Endothelial cell of umbilical vein (primary cell): ENCODE measurements around the gene AFG1L. TPM values are rescaled to one million over a fixed set of nuclear protein-coding genes. Genes with fewer than 3 reads are reported as not detected.

ENCODE experiments used
- BruUV-seq: library from RNA; stranded (reverse); fragments of 400-500 nt; replicated peaks from 2 replicates; lab custom pipeline; 2021; lab: Mats Ljungman, UMichigan
- CTCF ChIA-PET: fragments of 300-600, 350-600 bp; sonication (Branson Sonifier 250); formaldehyde crosslinking; loops from one replicate; lab custom pipeline; 2021; ENCODE audit warnings: antibody characterized with exemption, inconsistent platforms; lab: Charles Lee
- POLR2A ChIA-PET: fragments of 300-600, 350-600 bp; sonication (Branson Sonifier 250); formaldehyde crosslinking; loops from one replicate; lab custom pipeline; 2021; ENCODE audit warnings: antibody characterized with exemption, inconsistent platforms; lab: Charles Lee
- DNase-seq: peaks from one replicate; pipeline ENCODE4 v3.0.0-alpha.2; 2011; ENCODE audit warnings: low read depth, low spot score
- FAIRE-seq: peaks from 2 replicates; lab custom pipeline; 2011; peaks lifted over from hg19 to GRCh38; lab: Jason Lieb, UNC
- H2AFZ ChIP-seq: 2 replicates; pipeline ENCODE4 v1.6.0; 2012; ENCODE audit warnings: low read depth, low read length, control low read depth, inconsistent platforms
- H3K27ac ChIP-seq: 2 replicates; pipeline ENCODE4 v1.5.1; 2011; ENCODE audit warnings: low read depth, mild to moderate bottlenecking, control low read depth, low read length, moderate library complexity; ENCODE audit not compliant: insufficient read depth
- H3K27me3 ChIP-seq, 2 experiments: 2 replicates each; pipeline versions ENCODE4 v1.6.0 to v1.6.1; 2011; ENCODE audit warnings: low read length in 2 of 2, mixed read lengths in 1 of 2; ENCODE audit not compliant: control insufficient read depth in 2 of 2, insufficient read depth in 2 of 2
- H3K36me3 ChIP-seq, 2 experiments: 2 replicates in 1 of 2; 3 replicates in 1 of 2; pipeline ENCODE4 v1.5.1; 2011; ENCODE audit warnings: low read length in 2 of 2, mild to moderate bottlenecking in 1 of 2, moderate library complexity in 1 of 2; ENCODE audit not compliant: control insufficient read depth in 2 of 2, insufficient read depth in 2 of 2; ENCODE audit errors: extremely low read depth in 1 of 2
- H3K4me1 ChIP-seq: 3 replicates; pipeline ENCODE4 v1.5.1; 2011; ENCODE audit warnings: mild to moderate bottlenecking, low read length; ENCODE audit not compliant: control insufficient read depth, insufficient read depth; ENCODE audit errors: extremely low read depth
- H3K4me2 ChIP-seq: 2 replicates; pipeline ENCODE4 v1.6.1; 2011; ENCODE audit warnings: low read length, control low read depth, mixed read lengths; ENCODE audit not compliant: insufficient read depth
- H3K4me3 ChIP-seq, 3 experiments: fragments of 200-600 bp in 1 of 3; sonication (generic), shearing (Covaris generic) in 1 of 3; replicated peaks in 1 of 3; 2 replicates each; pipeline ENCODE4 v1.5.1; 2011 to 2016; ENCODE audit warnings: control low read depth in 3 of 3, low read length in 3 of 3, mild to moderate bottlenecking in 2 of 3, inconsistent platforms in 1 of 3, low read depth in 1 of 3, moderate library complexity in 1 of 3; ENCODE audit not compliant: insufficient read depth in 1 of 3
- H3K79me2 ChIP-seq: 2 replicates; pipeline ENCODE4 v1.6.0; 2012; ENCODE audit warnings: low read length, inconsistent platforms; ENCODE audit not compliant: control insufficient read depth, insufficient read depth
- H3K9ac ChIP-seq: replicated peaks from 2 replicates; pipeline ENCODE3; 2011; ENCODE audit warnings: low read length, control low read depth; ENCODE audit not compliant: insufficient read depth; ENCODE audit errors: extremely low read depth
- H3K9me1 ChIP-seq: replicated peaks from 3 replicates; pipeline ENCODE4 v1.6.0; 2011; ENCODE audit warnings: mild to moderate bottlenecking, low read length; ENCODE audit not compliant: control insufficient read depth, insufficient read depth; ENCODE audit errors: extremely low read depth
- H3K9me3 ChIP-seq: replicated peaks from 2 replicates; pipeline ENCODE4 v1.5.1; 2012; ENCODE audit warnings: low read length, inconsistent platforms; ENCODE audit not compliant: control insufficient read depth, insufficient read depth
- H4K20me1 ChIP-seq: replicated peaks from 2 replicates; pipeline ENCODE3; 2011; ENCODE audit warnings: mild to moderate bottlenecking, low read length; ENCODE audit not compliant: control insufficient read depth, insufficient read depth; ENCODE audit errors: extremely low read depth
- EZH2 ChIP-seq: IDR thresholded peaks from 2 replicates; pipeline ENCODE4 v1.6.1; 2012; ENCODE audit warnings: borderline replicate concordance, low read depth, mild to moderate bottlenecking, moderate library complexity, low read length, inconsistent platforms; ENCODE audit not compliant: severe bottlenecking
- MYC ChIP-seq: IDR thresholded peaks from one replicate; pipeline ENCODE4 v1.6.1; 2011; ENCODE audit warnings: mild to moderate bottlenecking, low read depth, low read length
- POLR2AphosphoS5 ChIP-seq: IDR thresholded peaks from 2 replicates; pipeline ENCODE4 v1.6.1; 2012; ENCODE audit warnings: low read depth, mild to moderate bottlenecking, control low read depth, low read length, moderate library complexity; ENCODE audit not compliant: insufficient read depth
- dilution Hi-C: fragments of 300-500 bp; cut with MboI; formaldehyde crosslinking; loops from one replicate; pipeline ENCODE4 v1.15.0; 2019; ENCODE audit warnings: low sequenced_read_pairs; ENCODE audit not compliant: extremely low pct_ligation_motif_present
- intact Hi-C: fragments of 100-400 bp; cut with micrococcal nuclease; formaldehyde crosslinking; loops from one replicate; pipeline ENCODE4 v1.10.0; 2022
- polyA plus RNA-seq, 4 experiments: library from polyadenylated mRNA; depleted of rRNA in 3 of 4; stranded (reverse) in 3 of 4; unstranded in 1 of 4; fragments of >200 nt; gene quantifications; 2 replicates each; pipeline versions ENCODE4 v1.2.1 to v1.2.3, GENCODE V29; 2011 to 2012; ENCODE audit warnings: missing spikeins in 1 of 4
- total RNA-seq: library from RNA; stranded (reverse); gene quantifications from 2 replicates; pipeline ENCODE4 v1.2.3, GENCODE V29; 2021
- TF ChIP-seq, protein P1 (sequence below), 2 donors: IDR thresholded peaks; 1 replicate in 1 of 2; 2 replicates in 1 of 2; pipeline ENCODE4 v1.5.1; 2011; ENCODE audit warnings: low read length in 2 of 2, mild to moderate bottlenecking in 2 of 2, moderate library complexity in 2 of 2, control low read depth in 1 of 2, inconsistent platforms in 1 of 2, low read depth in 1 of 2; ENCODE audit not compliant: insufficient read depth in 1 of 2; ENCODE audit errors: extremely low read depth in 1 of 2

The AFG1L gene
- total and polyA plus RNA-seq, 2 donors (not counting 3 experiments of a cell fraction or from before 2014, with no cell fraction given): 1.0 to 6.2 TPM

DNA sequence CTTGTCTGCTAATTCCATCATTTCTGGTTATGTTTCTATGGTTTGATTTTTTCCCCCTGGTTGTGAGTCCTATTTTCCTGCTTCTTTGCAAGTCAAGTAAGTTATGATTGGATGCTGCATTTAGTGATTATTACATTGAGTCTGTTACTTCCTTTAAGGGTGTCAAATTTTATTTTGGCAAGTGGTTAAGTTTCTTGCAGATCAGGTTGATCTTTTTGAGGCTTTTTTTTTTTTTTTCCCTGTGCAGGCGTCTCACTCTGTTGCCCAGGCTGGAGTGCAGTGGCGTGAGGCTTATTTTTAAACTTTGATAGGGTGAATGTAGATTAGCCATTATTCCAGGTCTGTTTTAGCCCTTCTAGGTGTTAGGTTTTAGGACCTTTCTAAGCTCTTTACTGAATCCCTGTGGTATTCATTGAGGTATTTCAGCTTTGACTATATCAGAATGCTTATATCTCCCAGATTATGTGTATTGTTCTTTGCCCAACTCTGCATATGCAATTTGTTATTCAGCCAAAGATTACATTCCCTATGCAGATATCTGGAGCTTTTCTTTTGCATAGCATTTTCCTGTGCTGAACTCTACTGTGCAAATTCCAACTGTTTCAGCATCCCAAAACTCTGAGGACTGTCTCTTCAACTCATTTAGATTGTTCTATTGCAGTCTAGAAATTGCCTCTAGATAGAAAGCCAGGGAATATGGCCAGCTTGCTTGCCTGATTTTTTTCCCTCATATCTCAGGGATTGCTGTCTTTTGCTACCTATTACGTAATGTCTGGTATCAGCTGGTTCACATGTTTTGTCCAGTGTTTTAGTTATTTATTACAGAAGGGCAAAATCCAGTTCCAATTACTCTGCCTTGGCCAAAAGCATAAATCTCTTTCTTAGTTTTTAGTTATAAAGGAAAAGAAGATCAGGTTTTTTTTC lies 113.3 kb downstream of the AFG1L start:
- FAIRE-seq (no peak), DNase-seq (no peak)
- Histone ChIP-seq H3K79me2 (no peaks in the 10 kb centered on the region), H3K27me3 (no peaks in the 10 kb centered on the region), H3K9me3 (no peaks in the 10 kb centered on the region), H3K9me1 (no peaks in the 10 kb centered on the region), H4K20me1 (no peaks in the 10 kb centered on the region), H3K36me3 (no peaks in the 10 kb centered on the region), H3K4me1 (no peaks in the 10 kb centered on the region), H3K4me2 (no peak overlapping the region), H3K27ac (no peak overlapping the region), H3K9ac (no peak overlapping the region), H3K4me3 (no peak overlapping the region), H2AFZ (no peak overlapping the region)
- BruUV-seq: no TSS peak
- dilution Hi-C loops (no loop called here), intact Hi-C loops (no loop called here)
- ChIA-PET POLR2A (no interaction called here), CTCF (interaction anchor here (1.2 to 2.3 kb wide), 3 partner anchors 13 to 83 kb away, joined by 3 to 8 read pairs (median 6); no protein-coding TSS in a partner anchor)
- no peak for TF ChIP-seq EZH2
- TF ChIP-seq POLR2AphosphoS5: no peak
- TF ChIP-seq MYC: no peak
- TF ChIP-seq, protein P1, sequence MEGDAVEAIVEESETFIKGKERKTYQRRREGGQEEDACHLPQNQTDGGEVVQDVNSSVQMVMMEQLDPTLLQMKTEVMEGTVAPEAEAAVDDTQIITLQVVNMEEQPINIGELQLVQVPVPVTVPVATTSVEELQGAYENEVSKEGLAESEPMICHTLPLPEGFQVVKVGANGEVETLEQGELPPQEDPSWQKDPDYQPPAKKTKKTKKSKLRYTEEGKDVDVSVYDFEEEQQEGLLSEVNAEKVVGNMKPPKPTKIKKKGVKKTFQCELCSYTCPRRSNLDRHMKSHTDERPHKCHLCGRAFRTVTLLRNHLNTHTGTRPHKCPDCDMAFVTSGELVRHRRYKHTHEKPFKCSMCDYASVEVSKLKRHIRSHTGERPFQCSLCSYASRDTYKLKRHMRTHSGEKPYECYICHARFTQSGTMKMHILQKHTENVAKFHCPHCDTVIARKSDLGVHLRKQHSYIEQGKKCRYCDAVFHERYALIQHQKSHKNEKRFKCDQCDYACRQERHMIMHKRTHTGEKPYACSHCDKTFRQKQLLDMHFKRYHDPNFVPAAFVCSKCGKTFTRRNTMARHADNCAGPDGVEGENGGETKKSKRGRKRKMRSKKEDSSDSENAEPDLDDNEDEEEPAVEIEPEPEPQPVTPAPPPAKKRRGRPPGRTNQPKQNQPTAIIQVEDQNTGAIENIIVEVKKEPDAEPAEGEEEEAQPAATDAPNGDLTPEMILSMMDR (IDR thresholded peaks at IDR 0.05; ENCODE audit: extremely low read depth in 1 of 2, insufficient read depth in 1 of 2, low read depth in 1 of 2, low read length in 2 of 2): no peak
